HG02588 (cell line): Measurements from ENCODE around the gene PIP4K2A.
"Not testable (repeated sequence)": the region's sequence is repeated elsewhere in the genome, so short reads cannot be mapped to it uniquely, and the experiment has no call there.

Experiments
- ATAC-seq: cut with Tn5 transposase; IDR thresholded peaks from one replicate; pipeline ENCODE4 v1.9.1; 2021; ENCODE audit warnings: mild to moderate bottlenecking, moderate library complexity; ENCODE audit not compliant: unreplicated experiment

PIP4K2A gene

GRCh38 chr10:22719406-22720042 is 5.1 kb upstream of the PIP4K2A start:
- ATAC-seq: no peak

GRCh38 chr10:22718659-22719058 is 4.3 kb upstream of the PIP4K2A start:
- not testable (repeated sequence) for ATAC-seq

- ATAC-seq: no peak
Observed at GRCh38 chr10:22717728-22718127, 3.4 kb upstream of the PIP4K2A start.

- ATAC-seq: no peak
Observed at GRCh38 chr10:22716943-22717342, 2.6 kb upstream of the PIP4K2A start.

GRCh38 chr10:22715290-22715625 is 880 bp upstream of the PIP4K2A start:
- no peak for ATAC-seq

- peak; percentile 19 for ATAC-seq
Observed at GRCh38 chr10:22713853-22714478, 412 bp downstream of the PIP4K2A start.

- ATAC-seq: peak; percentile 13
Observed at GRCh38 chr10:22712956-22713852, 1.2 kb downstream of the PIP4K2A start.

GRCh38 chr10:22712211-22712955 is 2.0 kb downstream of the PIP4K2A start:
- no peak for ATAC-seq

GRCh38 chr10:22711373-22711772 is 3.0 kb downstream of the PIP4K2A start:
- ATAC-seq: no peak

GRCh38 chr10:22710139-22710745 is 4.1 kb downstream of the PIP4K2A start:
- peak; percentile 21 for ATAC-seq

- ATAC-seq: no peak
Observed at GRCh38 chr10:22708772-22709171, 5.6 kb downstream of the PIP4K2A start.

- no peak for ATAC-seq
Observed at GRCh38 chr10:22705527-22705926, 8.9 kb downstream of the PIP4K2A start.

- peak; percentile 30 for ATAC-seq
Observed at GRCh38 chr10:22704942-22705341, 9.4 kb downstream of the PIP4K2A start.

GRCh38 chr10:22704471-22704911 is 9.9 kb downstream of the PIP4K2A start:
- ATAC-seq: peak; percentile 42

- ATAC-seq: no peak
Observed at GRCh38 chr10:22702348-22702747, 12.0 kb downstream of the PIP4K2A start.

GRCh38 chr10:22701132-22701826 is 13.1 kb downstream of the PIP4K2A start:
- no peak for ATAC-seq

GRCh38 chr10:22700489-22700888 is 13.9 kb downstream of the PIP4K2A start:
- ATAC-seq: peak; percentile 44

GRCh38 chr10:22699976-22700375 is 14.4 kb downstream of the PIP4K2A start:
- no peak for ATAC-seq

- ATAC-seq: no peak
Observed at GRCh38 chr10:22698941-22699440, 15.4 kb downstream of the PIP4K2A start.

GRCh38 chr10:22697800-22698199 is 16.6 kb downstream of the PIP4K2A start:
- ATAC-seq: no peak
